ENCODE results near the gene CARNS1. TPM values are rescaled to one million over a fixed set of nuclear protein-coding genes. Genes with fewer than 3 reads are reported as not detected.
A peak's percentile ranks its signal among the peaks of the same experiment; 100 is the strongest.

The CARNS1 gene
- total and polyA plus RNA-seq, 8 donors, result 0.29 to 33.3 (median 2.9) TPM

DNA sequence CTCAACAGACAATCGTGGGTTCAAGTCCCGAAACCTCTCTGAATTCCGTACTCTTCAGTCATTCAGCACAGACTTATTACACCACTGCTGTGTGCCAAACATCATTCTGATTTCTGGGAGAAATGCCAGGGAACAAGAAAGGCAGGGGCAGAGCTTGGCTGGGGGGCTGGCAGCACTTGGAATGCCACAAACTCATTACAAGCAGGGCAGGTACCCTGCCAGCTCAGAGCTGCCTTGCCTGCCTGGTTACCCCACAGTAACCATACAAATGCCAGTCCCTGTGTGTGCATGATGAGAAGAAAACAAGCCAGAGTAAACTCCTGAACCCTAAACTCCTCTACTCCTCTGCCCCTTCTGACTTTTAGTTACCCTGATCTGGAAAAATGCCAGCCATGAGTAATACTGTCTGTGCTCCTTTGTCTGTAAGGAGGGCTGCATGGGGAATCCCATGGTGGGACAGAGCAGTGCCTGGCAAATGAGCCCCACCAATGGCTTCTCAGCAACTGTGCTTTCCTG, 30.6 kb upstream of the CARNS1 start:
- intact Hi-C loops (cut with DNase I; ENCODE audit: low total_unique reads), result loop anchor here (5.0 to 10.0 kb wide), 2 partner anchors 38 to 130 kb away; no protein-coding TSS in a partner anchor
- H3K4me3 ChIP-seq, result no peak overlapping the region
- WGBS, 5 donors, result 30 to 51% (median 41%) methylated on average over 3 of the region's 3 CpGs

GRCh38 chr11:67387069-67387468, 28.4 kb upstream of the CARNS1 start:
- TF ChIP-seq CTCF (IDR thresholded peaks at IDR 0.05) (no peak), POLR2AphosphoS5 (IDR thresholded peaks at IDR 0.05) (no peak), POLR2A (IDR thresholded peaks at IDR 0.05) (no peak), EP300 (IDR thresholded peaks at IDR 0.05) (no peak)
- peaks cover 13 to 36% (median 24%) of the 10 kb centered on the region in 4 donors for H3K4me1 ChIP-seq
- intact Hi-C loops (cut with DNase I; ENCODE audit: low total_unique reads), result loop anchor here (10.0 kb wide), 1 partner anchor 132 kb away; no protein-coding TSS in a partner anchor
- no peaks in the 10 kb centered on the region for H3K36me3 ChIP-seq
- H3K27me3 ChIP-seq, result peaks cover 0 to 5% (median 0%) of the 10 kb centered on the region in 3 donors
- no peak for DNase-seq
- H3K27ac ChIP-seq, result no peak overlapping the region
- H3K9me3 ChIP-seq, result no peaks in the 10 kb centered on the region
- WGBS, 5 donors, result 37 to 45% (median 40%) methylated on average over 8 to 9 of the region's 9 CpGs
- no peak overlapping the region for H3K4me3 ChIP-seq

More for the DNA sequence above, 30.6 kb upstream of the CARNS1 start:
- no peak for DNase-seq
- TF ChIP-seq EP300 (IDR thresholded peaks at IDR 0.05) (no peak), POLR2AphosphoS5 (IDR thresholded peaks at IDR 0.05) (no peak), CTCF (IDR thresholded peaks at IDR 0.05) (no peak), POLR2A (IDR thresholded peaks at IDR 0.05) (no peak)
- Histone ChIP-seq H3K36me3 (no peaks in the 10 kb centered on the region), H3K27me3 (peaks cover 0 to 5% (median 0%) of the 10 kb centered on the region in 3 donors), H3K4me1 (peaks cover 5 to 37% (median 9%) of the 10 kb centered on the region in 4 donors), H3K9me3 (no peaks in the 10 kb centered on the region), H3K27ac (no peak overlapping the region)

- Histone ChIP-seq H3K27me3 (peaks cover 0 to 5% (median 0%) of the 10 kb centered on the region in 3 donors), H3K4me3 (no peak overlapping the region), H3K36me3 (no peaks in the 10 kb centered on the region), H3K9me3 (no peaks in the 10 kb centered on the region), H3K27ac (no peak overlapping the region), H3K4me1 (peaks cover 10 to 35% (median 24%) of the 10 kb centered on the region in 4 donors)
- TF ChIP-seq POLR2A (IDR thresholded peaks at IDR 0.05), result no peak
- no peak for TF ChIP-seq CTCF (IDR thresholded peaks at IDR 0.05)
- TF ChIP-seq EP300 (IDR thresholded peaks at IDR 0.05), result no peak
- WGBS, 5 donors, result 64 to 69% (median 65%) methylated on average over 6 of the region's 6 CpGs
- intact Hi-C loops (cut with DNase I; ENCODE audit: low total_unique reads), result loop anchor here (10.0 kb wide), 1 partner anchor 133 kb away; no protein-coding TSS in a partner anchor
- no peak for DNase-seq
Measured at GRCh38 chr11:67387518-67387917, 28.0 kb upstream of the CARNS1 start.

GRCh38 chr11:67389477-67389876, 26.0 kb upstream of the CARNS1 start:
- peak in 5 of 7 experiments; percentile 19 to 52 (median 43) for TF ChIP-seq CTCF (IDR thresholded peaks at IDR 0.05)
- TF ChIP-seq EP300 (IDR thresholded peaks at IDR 0.05), result no peak
- peak; percentile 67 to 77 for DNase-seq
- Histone ChIP-seq H3K27ac (no peak overlapping the region), H3K4me3 (no peak overlapping the region), H3K9me3 (no peaks in the 10 kb centered on the region), H3K4me1 (peaks cover 14 to 52% (median 33%) of the 10 kb centered on the region in 4 donors), H3K36me3 (peaks cover 0 to 14% (median 11%) of the 10 kb centered on the region in 4 donors), H3K27me3 (no peaks in the 10 kb centered on the region)
- 54 to 66% (median 58%) methylated on average over 6 of the region's 6 CpGs for WGBS, 5 donors
- intact Hi-C loops (cut with DNase I; ENCODE audit: low total_unique reads), result loop anchor here (10.0 kb wide), 1 partner anchor 135 kb away; no protein-coding TSS in a partner anchor

All from stomach (tissue), 9 donors.